Activated CD4-positive, alpha-beta memory T cell treated with anti-CD3 and anti-CD28 coated beads for 36 hours (primary cell): ENCODE measurements around the gene METTL8. TPM values are rescaled to one million over a fixed set of nuclear protein-coding genes. Genes with fewer than 3 reads are reported as not detected.

Experiments used
- CTCF ChIA-PET: fragments of 350-600 bp; sonication (Branson Sonifier 250); formaldehyde crosslinking; loops from one replicate; lab custom pipeline; 2021; ENCODE audit warnings: antibody characterized with exemption, inconsistent platforms; lab: Charles Lee
- POLR2A ChIA-PET: fragments of 350-600 bp; sonication (Branson Sonifier 250); formaldehyde crosslinking; loops from one replicate; lab custom pipeline; 2021; ENCODE audit warnings: antibody characterized with exemption; lab: Charles Lee
- DNase-seq: peaks from one replicate; pipeline ENCODE4 v3.0.0-alpha.2; 2020
- H3K27ac Mint-ChIP-seq: one replicate; pipeline ENCODE4 v1.8.0; 2021; ENCODE audit warnings: mixed read lengths
- H3K27me3 Mint-ChIP-seq: one replicate; pipeline ENCODE4 v1.8.0; 2021; ENCODE audit warnings: mixed read lengths
- H3K36me3 Mint-ChIP-seq: one replicate; pipeline ENCODE4 v1.8.0; 2021; ENCODE audit warnings: mixed read lengths
- H3K4me1 Mint-ChIP-seq: one replicate; pipeline ENCODE4 v1.8.0; 2021; ENCODE audit warnings: low read depth, mixed read lengths
- H3K4me3 Mint-ChIP-seq: one replicate; pipeline ENCODE4 v1.8.0; 2021; ENCODE audit warnings: mild to moderate bottlenecking, mixed read lengths
- H3K9me3 Mint-ChIP-seq: one replicate; pipeline ENCODE4 v1.8.0; 2021; ENCODE audit warnings: mixed read lengths
- intact Hi-C: fragments of 100-400 bp; cut with micrococcal nuclease; formaldehyde crosslinking; loops from one replicate; pipeline ENCODE4 v1.15.1; 2023
- total RNA-seq, 2 experiments: library from RNA; stranded (reverse); gene quantifications; one replicate each; pipeline ENCODE4 v1.2.3, GENCODE V29; 2021

Gene METTL8
- total RNA-seq, 2 experiments from 2014 or later, result 33.3 to 40.9 TPM

- ChIA-PET CTCF (no interaction called here), POLR2A (no interaction called here)
Measured at GRCh38 chr2:171308280-171309054, 125.3 kb downstream of the METTL8 start.

GRCh38 chr2:171307560-171307959, 126.2 kb downstream of the METTL8 start:
- peaks cover 18% of the 10 kb centered on the region for H3K36me3 Mint-ChIP-seq
- no peak overlapping the region for H3K4me3 Mint-ChIP-seq
- no peaks in the 10 kb centered on the region for H3K27me3 Mint-ChIP-seq
- intact Hi-C loops, result no loop called here
- H3K27ac Mint-ChIP-seq, result no peak overlapping the region
- no peak for DNase-seq
- CTCF ChIA-PET, result no interaction called here
- peaks cover 20% of the 10 kb centered on the region for H3K9me3 Mint-ChIP-seq
- peaks cover 8% of the 10 kb centered on the region for H3K4me1 Mint-ChIP-seq
- POLR2A ChIA-PET, result no interaction called here

More at GRCh38 chr2:171308280-171309054, 125.3 kb downstream of the METTL8 start:
- Mint-ChIP-seq H3K9me3 (peaks cover 23% of the 10 kb centered on the region), H3K4me1 (peaks cover 8% of the 10 kb centered on the region), H3K27ac (no peak overlapping the region), H3K4me3 (no peak overlapping the region), H3K36me3 (peaks cover 21% of the 10 kb centered on the region), H3K27me3 (no peaks in the 10 kb centered on the region)
- no peak for DNase-seq
- intact Hi-C loops, result no loop called here

GRCh38 chr2:171297956-171298355, 135.8 kb downstream of the METTL8 start:
- Mint-ChIP-seq H3K4me1 (no peaks in the 10 kb centered on the region), H3K27ac (no peak overlapping the region), H3K27me3 (no peaks in the 10 kb centered on the region), H3K36me3 (no peaks in the 10 kb centered on the region), H3K4me3 (no peak overlapping the region), H3K9me3 (no peaks in the 10 kb centered on the region)
- POLR2A ChIA-PET, result no interaction called here
- CTCF ChIA-PET, result interaction anchor here (1.2 kb wide), 1 partner anchor 119 kb away, joined by 3 read pairs; no protein-coding TSS in a partner anchor
- DNase-seq, result no peak
- intact Hi-C loops, result no loop called here

GRCh38 chr2:171294608-171295007, 139.2 kb downstream of the METTL8 start:
- Mint-ChIP-seq H3K36me3 (no peaks in the 10 kb centered on the region), H3K27ac (no peak overlapping the region), H3K9me3 (no peaks in the 10 kb centered on the region), H3K4me1 (no peaks in the 10 kb centered on the region), H3K27me3 (no peaks in the 10 kb centered on the region), H3K4me3 (no peak overlapping the region)
- DNase-seq, result no peak
- ChIA-PET CTCF (no interaction called here), POLR2A (no interaction called here)
- intact Hi-C loops, result no loop called here

- ChIA-PET CTCF (no interaction called here), POLR2A (interaction anchor here (0.8 kb wide), 1 partner anchor 8 kb away, joined by 3 read pairs; no protein-coding TSS in a partner anchor)
- intact Hi-C loops, result no loop called here
- no peak overlapping the region for H3K4me3 Mint-ChIP-seq
- H3K27me3 Mint-ChIP-seq, result no peaks in the 10 kb centered on the region
- H3K27ac Mint-ChIP-seq, result no peak overlapping the region
- no peak for DNase-seq
- H3K36me3 Mint-ChIP-seq, result no peaks in the 10 kb centered on the region
- no peaks in the 10 kb centered on the region for H3K4me1 Mint-ChIP-seq
- H3K9me3 Mint-ChIP-seq, result no peaks in the 10 kb centered on the region
Measured at GRCh38 chr2:171293661-171294060, 140.1 kb downstream of the METTL8 start.

GRCh38 chr2:171289991-171290390, 143.8 kb downstream of the METTL8 start:
- H3K9me3 Mint-ChIP-seq, result no peaks in the 10 kb centered on the region
- intact Hi-C loops, result no loop called here
- no peaks in the 10 kb centered on the region for H3K27me3 Mint-ChIP-seq
- no peaks in the 10 kb centered on the region for H3K36me3 Mint-ChIP-seq
- H3K27ac Mint-ChIP-seq, result no peak overlapping the region
- H3K4me1 Mint-ChIP-seq, result no peaks in the 10 kb centered on the region
- POLR2A ChIA-PET, result interaction anchor here (0.6 kb wide), 1 partner anchor 144 kb away, joined by 3 read pairs; the partner anchor contains the start of genes DCAF17 and METTL8
- no peak overlapping the region for H3K4me3 Mint-ChIP-seq
- CTCF ChIA-PET, result no interaction called here
- no peak for DNase-seq

- DNase-seq, result no peak
- Mint-ChIP-seq H3K4me1 (no peaks in the 10 kb centered on the region), H3K27ac (no peak overlapping the region), H3K9me3 (no peaks in the 10 kb centered on the region), H3K4me3 (no peak overlapping the region), H3K36me3 (no peaks in the 10 kb centered on the region), H3K27me3 (no peaks in the 10 kb centered on the region)
- intact Hi-C loops, result no loop called here
- ChIA-PET CTCF (no interaction called here), POLR2A (no interaction called here)
Measured at GRCh38 chr2:171289316-171289715, 144.5 kb downstream of the METTL8 start.

GRCh38 chr2:171287611-171288010, 146.2 kb downstream of the METTL8 start:
- ChIA-PET POLR2A (no interaction called here), CTCF (no interaction called here)

GRCh38 chr2:171287036-171287571, 146.7 kb downstream of the METTL8 start:
- no peak for DNase-seq
- no peak overlapping the region for H3K27ac Mint-ChIP-seq
- H3K27me3 Mint-ChIP-seq, result no peaks in the 10 kb centered on the region
- H3K36me3 Mint-ChIP-seq, result no peaks in the 10 kb centered on the region
- POLR2A ChIA-PET, result no interaction called here
- no peaks in the 10 kb centered on the region for H3K9me3 Mint-ChIP-seq
- H3K4me1 Mint-ChIP-seq, result no peaks in the 10 kb centered on the region
- CTCF ChIA-PET, result interaction anchor here (0.6 kb wide), 1 partner anchor 43 kb away, joined by 3 read pairs; no protein-coding TSS in a partner anchor
- intact Hi-C loops, result no loop called here
- H3K4me3 Mint-ChIP-seq, result no peak overlapping the region

More at GRCh38 chr2:171287611-171288010, 146.2 kb downstream of the METTL8 start:
- Mint-ChIP-seq H3K4me1 (no peaks in the 10 kb centered on the region), H3K36me3 (no peaks in the 10 kb centered on the region), H3K27me3 (no peaks in the 10 kb centered on the region), H3K9me3 (no peaks in the 10 kb centered on the region), H3K4me3 (no peak overlapping the region), H3K27ac (no peak overlapping the region)
- DNase-seq, result no peak
- intact Hi-C loops, result no loop called here

GRCh38 chr2:171281110-171281509, 152.7 kb downstream of the METTL8 start:
- Mint-ChIP-seq H3K27ac (no peak overlapping the region), H3K9me3 (peaks cover 3% of the 10 kb centered on the region), H3K4me1 (no peaks in the 10 kb centered on the region), H3K36me3 (no peaks in the 10 kb centered on the region), H3K4me3 (no peak overlapping the region), H3K27me3 (no peaks in the 10 kb centered on the region)
- DNase-seq, result no peak
- intact Hi-C loops, result no loop called here
- ChIA-PET CTCF (no interaction called here), POLR2A (no interaction called here)

- Mint-ChIP-seq H3K36me3 (no peaks in the 10 kb centered on the region), H3K4me1 (no peaks in the 10 kb centered on the region), H3K4me3 (no peak overlapping the region), H3K27ac (no peak overlapping the region), H3K9me3 (peaks cover 3% of the 10 kb centered on the region), H3K27me3 (no peaks in the 10 kb centered on the region)
- intact Hi-C loops, result no loop called here
- ChIA-PET CTCF (interaction anchor here (0.7 kb wide), 1 partner anchor 194 kb away, joined by 3 read pairs; no protein-coding TSS in a partner anchor), POLR2A (no interaction called here)
- DNase-seq, result no peak
Measured at GRCh38 chr2:171279983-171280790, 153.6 kb downstream of the METTL8 start.

GRCh38 chr2:171274757-171275156, 159.0 kb downstream of the METTL8 start:
- H3K27ac Mint-ChIP-seq, result no peak overlapping the region
- POLR2A ChIA-PET, result no interaction called here
- no peak for DNase-seq
- intact Hi-C loops, result no loop called here
- H3K9me3 Mint-ChIP-seq, result peaks cover 3% of the 10 kb centered on the region
- H3K36me3 Mint-ChIP-seq, result no peaks in the 10 kb centered on the region
- H3K27me3 Mint-ChIP-seq, result no peaks in the 10 kb centered on the region
- no peak overlapping the region for H3K4me3 Mint-ChIP-seq
- CTCF ChIA-PET, result interaction anchor here (0.6 to 0.7 kb wide), 2 partner anchors 120 to 215 kb away, joined by 3 to 5 read pairs; no protein-coding TSS in a partner anchor
- no peaks in the 10 kb centered on the region for H3K4me1 Mint-ChIP-seq
